Suprapubic skin (tissue), 4 donors: Measurements from ENCODE around the gene XPC. TPM values are rescaled to one million over a fixed set of nuclear protein-coding genes. Genes with fewer than 3 reads are reported as not detected.

Experiments used
- DNase-seq, 2 donors: peaks; one replicate each; pipeline ENCODE4 v3.0.0-alpha.2; 2019; ENCODE audit warnings: low spot score in 2 of 2
- H3K27ac ChIP-seq: fragments of 200-600 bp; sonication (generic); one replicate; pipeline ENCODE4 v1.5.1; 2019
- H3K27me3 ChIP-seq: fragments of 200-600 bp; sonication (generic); one replicate; pipeline ENCODE4 v1.5.1; 2019
- H3K36me3 ChIP-seq: fragments of 200-600 bp; sonication (generic); one replicate; pipeline ENCODE4 v1.5.1; 2019
- H3K4me1 ChIP-seq: fragments of 200-600 bp; sonication (generic); one replicate; pipeline ENCODE4 v1.5.1; 2019
- H3K4me3 ChIP-seq: fragments of 200-600 bp; sonication (generic); one replicate; pipeline ENCODE4 v1.5.1; 2019; ENCODE audit warnings: mild to moderate bottlenecking
- H3K9me3 ChIP-seq: fragments of 200-600 bp; sonication (generic); one replicate; pipeline ENCODE4 v1.5.1; 2019
- EP300 ChIP-seq: sonication (generic); formaldehyde crosslinking; IDR thresholded peaks from one replicate; pipeline ENCODE4 v1.6.1; 2017; ENCODE audit warnings: antibody characterized with exemption
- POLR2A ChIP-seq, 2 donors: fragments of 450-650 bp; IDR thresholded peaks; one replicate each; pipeline ENCODE4 v1.6.1; 2017; ENCODE audit warnings: antibody characterized with exemption in 2 of 2, mild to moderate bottlenecking in 2 of 2, moderate library complexity in 2 of 2
- POLR2AphosphoS5 ChIP-seq, 3 donors: sonication (generic); formaldehyde crosslinking; IDR thresholded peaks; one replicate each; pipeline ENCODE4 v1.6.1; 2017; ENCODE audit warnings: antibody characterized with exemption in 3 of 3
- WGBS: methylation state at CpG from one replicate; pipeline ENCODE4 v1.1.5; 2018; 5-methylcytosine and 5-hydroxymethylcytosine counted together
- total RNA-seq, 4 donors: library from RNA; depleted of rRNA; stranded (reverse); fragments of >200 nt; gene quantifications; one replicate each; pipeline ENCODE4 v1.1.0, GENCODE V29; 2016
- TF ChIP-seq, protein P1 (sequence below), 2 donors: fragments of 200-600 bp in 1 of 2; fragments of 450-650 bp in 1 of 2; sonication (generic) in 1 of 2; IDR thresholded peaks; one replicate each; pipeline ENCODE4 v1.5.1; 2016 to 2019; ENCODE audit warnings: antibody characterized with exemption in 2 of 2, mild to moderate bottlenecking in 1 of 2, moderate library complexity in 1 of 2

The XPC gene
- total RNA-seq, 4 donors from 2014 or later, result 49.7 to 176 (median 66.4) TPM

DNA sequence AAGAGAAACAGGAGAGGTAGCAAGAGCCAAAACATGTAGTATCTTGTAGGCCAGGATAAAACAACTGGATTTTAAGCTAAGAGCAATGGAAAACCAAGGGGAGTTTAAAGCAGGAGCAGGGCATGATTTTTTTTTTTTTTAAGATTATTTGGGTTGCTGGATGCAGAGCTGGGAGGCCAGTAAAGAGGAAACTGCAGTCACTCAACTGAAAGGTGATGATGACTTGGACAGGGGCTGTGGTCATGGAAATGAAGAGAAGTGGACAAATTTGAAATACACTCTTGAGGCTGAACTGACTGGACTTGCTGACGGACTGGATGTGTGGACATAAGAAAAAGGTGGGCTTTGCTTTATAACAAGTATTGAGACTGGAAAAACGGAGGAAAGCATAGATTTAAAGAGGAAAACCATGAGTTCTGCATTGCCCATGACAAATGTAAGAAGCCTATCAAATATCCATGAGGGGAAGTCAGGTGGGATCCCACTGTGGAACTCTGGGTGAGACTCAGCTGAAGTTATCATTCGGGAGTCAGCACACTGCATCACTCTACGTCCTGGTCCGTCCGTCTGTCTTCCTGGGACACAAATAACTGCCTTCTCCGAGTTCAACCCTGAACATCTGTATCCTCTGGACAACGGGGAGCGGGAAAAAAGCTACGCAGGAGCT lies 688 bp downstream of the XPC start:
- peaks cover 61% of the 10 kb centered on the region for H3K4me1 ChIP-seq
- peak overlapping the region; percentile 94 for H3K4me3 ChIP-seq
- H3K36me3 ChIP-seq, result peaks cover 6% of the 10 kb centered on the region
- H3K27ac ChIP-seq, result peak overlapping the region; percentile 98
- no peak for DNase-seq
- WGBS, result 7% methylated on average over 6 of the region's 10 CpGs
- no peaks in the 10 kb centered on the region for H3K27me3 ChIP-seq
- TF ChIP-seq POLR2A (IDR thresholded peaks at IDR 0.05) (no peak), EP300 (no peak), POLR2AphosphoS5 (IDR thresholded peaks at IDR 0.05) (no peak)
- TF ChIP-seq, protein P1, sequence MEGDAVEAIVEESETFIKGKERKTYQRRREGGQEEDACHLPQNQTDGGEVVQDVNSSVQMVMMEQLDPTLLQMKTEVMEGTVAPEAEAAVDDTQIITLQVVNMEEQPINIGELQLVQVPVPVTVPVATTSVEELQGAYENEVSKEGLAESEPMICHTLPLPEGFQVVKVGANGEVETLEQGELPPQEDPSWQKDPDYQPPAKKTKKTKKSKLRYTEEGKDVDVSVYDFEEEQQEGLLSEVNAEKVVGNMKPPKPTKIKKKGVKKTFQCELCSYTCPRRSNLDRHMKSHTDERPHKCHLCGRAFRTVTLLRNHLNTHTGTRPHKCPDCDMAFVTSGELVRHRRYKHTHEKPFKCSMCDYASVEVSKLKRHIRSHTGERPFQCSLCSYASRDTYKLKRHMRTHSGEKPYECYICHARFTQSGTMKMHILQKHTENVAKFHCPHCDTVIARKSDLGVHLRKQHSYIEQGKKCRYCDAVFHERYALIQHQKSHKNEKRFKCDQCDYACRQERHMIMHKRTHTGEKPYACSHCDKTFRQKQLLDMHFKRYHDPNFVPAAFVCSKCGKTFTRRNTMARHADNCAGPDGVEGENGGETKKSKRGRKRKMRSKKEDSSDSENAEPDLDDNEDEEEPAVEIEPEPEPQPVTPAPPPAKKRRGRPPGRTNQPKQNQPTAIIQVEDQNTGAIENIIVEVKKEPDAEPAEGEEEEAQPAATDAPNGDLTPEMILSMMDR (IDR thresholded peaks at IDR 0.05), result no peak
- no peaks in the 10 kb centered on the region for H3K9me3 ChIP-seq

DNA sequence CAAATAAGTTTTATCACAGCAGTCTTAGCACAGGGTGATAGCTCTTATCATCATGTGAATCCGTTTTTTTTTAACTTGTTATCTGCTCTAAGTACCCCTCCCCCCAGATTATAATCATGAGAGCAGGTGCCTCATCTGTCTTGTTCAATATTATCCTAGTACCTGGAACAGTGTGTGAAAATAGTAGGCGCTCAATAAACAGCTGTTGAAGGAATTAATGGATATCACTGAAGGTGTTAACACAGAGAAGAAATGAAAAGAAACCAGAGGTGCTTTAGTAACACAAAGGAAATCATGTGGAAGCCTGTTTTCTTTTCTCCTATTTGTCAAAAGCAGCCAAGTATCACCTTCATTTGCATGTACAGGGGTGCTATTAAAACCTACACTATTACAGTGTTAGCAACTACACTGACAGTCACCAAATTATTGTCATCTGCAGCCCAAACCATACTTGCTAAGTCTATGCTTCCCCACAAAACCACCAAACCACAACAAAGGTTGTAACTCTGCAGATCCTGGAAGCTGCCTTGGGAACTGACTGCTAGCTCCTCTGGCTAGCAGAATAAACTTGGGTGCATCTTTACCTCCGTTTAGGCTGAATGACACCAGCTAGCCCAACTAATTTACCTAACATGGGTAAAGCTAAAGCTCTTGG lies 2.9 kb downstream of the XPC start:
- WGBS, result 59% methylated on average over 3 of the region's 3 CpGs
- TF ChIP-seq EP300, result no peak
- no peak for TF ChIP-seq POLR2A (IDR thresholded peaks at IDR 0.05)
- no peak for TF ChIP-seq POLR2AphosphoS5 (IDR thresholded peaks at IDR 0.05)
- TF ChIP-seq, protein P1 (IDR thresholded peaks at IDR 0.05), result no peak
- H3K9me3 ChIP-seq, result no peaks in the 10 kb centered on the region
- no peak overlapping the region for H3K4me3 ChIP-seq
- peaks cover 59% of the 10 kb centered on the region for H3K4me1 ChIP-seq
- H3K36me3 ChIP-seq, result peaks cover 19% of the 10 kb centered on the region
- DNase-seq, result no peak
- H3K27ac ChIP-seq, result no peak overlapping the region
- H3K27me3 ChIP-seq, result no peaks in the 10 kb centered on the region

DNA sequence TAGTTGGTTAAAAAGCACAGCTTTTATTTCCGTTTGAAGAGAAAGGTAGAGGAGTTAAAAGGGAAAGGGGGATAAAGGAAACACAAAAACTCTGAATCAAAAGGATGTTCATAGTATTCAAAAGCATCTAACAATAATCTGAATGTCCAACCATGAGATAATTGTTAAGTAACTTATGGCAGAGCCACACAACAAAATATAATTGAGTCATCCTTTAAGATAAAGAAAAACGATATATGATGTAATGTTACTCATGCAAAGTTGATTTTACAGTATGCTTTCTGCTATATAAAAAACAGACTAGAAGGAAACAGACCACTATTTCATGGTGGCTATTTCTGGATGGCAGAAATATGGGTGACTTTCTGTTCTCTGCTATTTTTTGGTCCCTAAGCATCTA lies 3.9 kb downstream of the XPC start:
- WGBS, result 55% methylated on average over 2 of the region's 2 CpGs
- Histone ChIP-seq H3K27ac (no peak overlapping the region), H3K36me3 (peaks cover 28% of the 10 kb centered on the region), H3K4me1 (peaks cover 52% of the 10 kb centered on the region), H3K4me3 (no peak overlapping the region), H3K9me3 (no peaks in the 10 kb centered on the region), H3K27me3 (no peaks in the 10 kb centered on the region)
- DNase-seq, result no peak
- TF ChIP-seq POLR2AphosphoS5 (IDR thresholded peaks at IDR 0.05) (no peak), EP300 (no peak), POLR2A (IDR thresholded peaks at IDR 0.05) (no peak)
- TF ChIP-seq, protein P1 (IDR thresholded peaks at IDR 0.05), result no peak

DNA sequence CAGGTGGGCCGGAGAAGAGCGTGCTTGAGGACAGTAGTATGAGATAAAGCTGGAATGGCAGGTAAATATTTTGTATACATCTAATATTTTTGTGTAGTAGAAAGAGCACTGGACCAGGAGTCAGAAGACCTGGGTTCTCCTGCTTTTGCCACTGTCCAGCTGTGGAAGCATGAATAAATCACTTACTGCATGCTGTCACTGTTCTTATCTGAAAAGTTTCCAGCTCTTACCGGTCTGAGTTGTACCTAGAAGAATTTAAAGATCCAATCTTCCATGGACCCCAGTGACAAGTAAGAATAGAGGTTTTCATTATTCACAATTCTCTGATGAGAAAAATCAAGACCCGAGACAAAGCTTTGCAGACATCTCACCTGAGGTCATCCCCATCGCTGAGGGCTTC lies 5.9 kb downstream of the XPC start:
- H3K9me3 ChIP-seq, result no peaks in the 10 kb centered on the region
- H3K36me3 ChIP-seq, result peaks cover 48% of the 10 kb centered on the region
- WGBS, result 92% methylated on average over 5 of the region's 5 CpGs
- peaks cover 40% of the 10 kb centered on the region for H3K4me1 ChIP-seq
- no peaks in the 10 kb centered on the region for H3K27me3 ChIP-seq
- no peak overlapping the region for H3K4me3 ChIP-seq
- H3K27ac ChIP-seq, result no peak overlapping the region
- no peak for TF ChIP-seq POLR2A (IDR thresholded peaks at IDR 0.05)
- no peak for TF ChIP-seq POLR2AphosphoS5 (IDR thresholded peaks at IDR 0.05)
- TF ChIP-seq EP300, result no peak
- TF ChIP-seq, protein P1 (IDR thresholded peaks at IDR 0.05), result no peak
- DNase-seq, result no peak

DNA sequence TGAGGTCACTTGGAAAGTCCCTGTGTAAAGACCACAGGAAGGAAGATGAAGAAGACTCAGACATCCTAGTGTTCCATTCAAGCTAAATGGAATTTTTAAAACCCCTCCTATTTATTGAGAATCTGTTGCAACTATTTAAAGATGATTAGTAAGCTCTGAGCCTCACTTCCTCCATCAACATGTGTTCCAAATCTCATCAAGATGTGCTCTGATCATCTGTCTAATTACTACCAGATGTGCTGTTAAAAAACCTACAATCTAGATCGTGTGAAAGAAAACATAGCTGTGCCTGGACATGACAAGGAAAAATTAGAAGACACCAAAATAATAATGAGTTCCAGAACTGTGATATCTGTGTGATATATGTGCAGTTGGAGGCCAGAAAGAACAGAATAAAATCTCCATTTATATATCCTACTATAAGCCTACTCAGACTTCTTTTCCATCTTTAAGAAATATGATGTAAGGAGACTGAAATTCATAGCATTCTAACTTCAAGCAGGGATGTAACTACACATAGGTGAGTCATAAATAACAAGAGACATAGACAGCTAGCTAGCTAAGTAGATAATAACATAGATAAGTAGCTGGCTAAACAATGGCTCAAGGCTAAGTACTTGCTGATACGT lies 7.8 kb downstream of the XPC start:
- H3K4me1 ChIP-seq, result peaks cover 23% of the 10 kb centered on the region
- TF ChIP-seq POLR2AphosphoS5 (IDR thresholded peaks at IDR 0.05), result no peak
- no peak for DNase-seq
- H3K4me3 ChIP-seq, result no peak overlapping the region
- peaks cover 67% of the 10 kb centered on the region for H3K36me3 ChIP-seq
- 51% methylated on average over 2 of the region's 2 CpGs for WGBS
- H3K27ac ChIP-seq, result no peak overlapping the region
- H3K9me3 ChIP-seq, result no peaks in the 10 kb centered on the region
- H3K27me3 ChIP-seq, result no peaks in the 10 kb centered on the region
